ENCODE data around the gene NOS3.
"Not testable (repeated sequence)": the region's sequence is repeated elsewhere in the genome, so short reads cannot be mapped to it uniquely, and the experiment has no call there.

Gene NOS3

DNA sequence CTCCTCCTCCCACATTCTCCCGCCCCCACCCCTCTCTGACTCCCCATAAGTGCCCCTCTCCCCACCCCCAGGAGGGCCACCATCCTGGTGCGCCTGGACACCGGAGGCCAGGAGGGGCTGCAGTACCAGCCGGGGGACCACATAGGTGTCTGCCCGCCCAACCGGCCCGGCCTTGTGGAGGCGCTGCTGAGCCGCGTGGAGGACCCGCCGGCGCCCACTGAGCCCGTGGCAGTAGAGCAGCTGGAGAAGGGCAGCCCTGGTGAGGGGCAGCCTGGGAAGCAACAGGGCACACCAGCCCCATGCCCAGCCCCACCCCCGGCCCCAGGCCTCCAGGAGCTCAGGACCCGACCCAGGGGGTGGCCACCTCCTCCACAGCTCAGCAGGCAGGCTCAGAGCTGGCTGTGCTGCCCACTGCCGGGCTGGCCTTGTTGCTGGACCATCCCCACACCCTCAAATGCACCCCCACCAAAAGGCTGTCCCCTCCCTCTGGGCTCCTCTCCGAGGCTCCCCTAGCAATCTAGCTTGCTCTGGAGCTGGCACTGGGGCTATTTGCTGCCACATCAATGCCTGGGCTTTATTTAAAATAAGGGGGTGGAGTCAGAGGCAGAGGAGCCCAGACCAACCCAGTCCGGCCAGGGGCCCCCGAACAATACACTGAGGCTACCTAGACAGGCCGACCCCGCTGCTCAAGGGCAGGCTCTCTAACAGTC is 18.7 kb downstream of the NOS3 start:
- Mint-ChIP-seq H3K9me3 (no peaks in the 10 kb centered on the region), H3K36me3 (ENCODE audit: low read depth) (no peaks in the 10 kb centered on the region), H3K4me3 (no peak overlapping the region), H3K4me1 (ENCODE audit: low read depth) (peaks cover 61% of the 10 kb centered on the region), H3K27me3 (no peaks in the 10 kb centered on the region), H3K27ac (no peak overlapping the region)

DNA sequence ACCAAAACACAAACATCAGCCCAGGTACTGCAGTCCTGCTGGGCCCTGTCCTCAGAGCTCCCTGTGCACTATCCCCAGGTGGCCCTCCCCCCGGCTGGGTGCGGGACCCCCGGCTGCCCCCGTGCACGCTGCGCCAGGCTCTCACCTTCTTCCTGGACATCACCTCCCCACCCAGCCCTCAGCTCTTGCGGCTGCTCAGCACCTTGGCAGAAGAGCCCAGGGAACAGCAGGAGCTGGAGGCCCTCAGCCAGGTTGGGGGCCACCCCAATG is 19.2 kb downstream of the NOS3 start:
- Mint-ChIP-seq H3K9me3 (no peaks in the 10 kb centered on the region), H3K27me3 (no peaks in the 10 kb centered on the region), H3K27ac (no peak overlapping the region), H3K4me1 (ENCODE audit: low read depth) (peaks cover 65% of the 10 kb centered on the region), H3K36me3 (ENCODE audit: low read depth) (no peaks in the 10 kb centered on the region), H3K4me3 (no peak overlapping the region)

DNA sequence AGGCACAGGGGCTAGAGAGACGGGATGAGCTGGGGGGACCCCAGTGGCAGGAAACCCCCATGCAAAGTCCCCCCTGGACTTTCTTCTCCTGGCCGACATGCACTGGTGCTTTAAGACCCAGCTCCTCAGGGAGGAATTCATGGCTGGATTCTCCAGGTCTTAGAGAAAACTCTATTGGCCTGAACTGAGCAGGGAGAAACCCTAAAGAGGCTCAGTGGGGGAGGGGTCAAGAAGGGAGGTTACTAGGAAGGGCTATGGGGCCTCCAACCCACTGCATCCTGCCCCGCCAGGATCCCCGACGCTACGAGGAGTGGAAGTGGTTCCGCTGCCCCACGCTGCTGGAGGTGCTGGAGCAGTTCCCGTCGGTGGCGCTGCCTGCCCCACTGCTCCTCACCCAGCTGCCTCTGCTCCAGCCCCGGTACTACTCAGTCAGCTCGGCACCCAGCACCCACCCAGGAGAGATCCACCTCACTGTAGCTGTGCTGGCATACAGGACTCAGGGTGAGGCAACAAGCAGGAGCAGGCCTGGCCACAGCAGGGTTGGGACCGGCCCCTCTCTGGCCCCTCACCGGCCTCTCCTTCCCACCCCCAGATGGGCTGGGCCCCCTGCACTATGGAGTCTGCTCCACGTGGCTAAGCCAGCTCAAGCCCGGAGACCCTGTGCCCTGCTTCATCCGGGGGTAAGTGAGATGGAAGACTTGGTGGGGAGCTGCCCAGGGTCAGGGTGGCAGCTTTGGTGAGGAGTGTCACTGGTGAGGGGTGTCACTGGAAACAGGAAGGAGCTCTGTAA is 19.7 kb downstream of the NOS3 start:
- no peaks in the 10 kb centered on the region for H3K27me3 Mint-ChIP-seq
- H3K36me3 Mint-ChIP-seq (ENCODE audit: low read depth) = no peaks in the 10 kb centered on the region
- H3K9me3 Mint-ChIP-seq = no peaks in the 10 kb centered on the region
- H3K4me3 Mint-ChIP-seq = peak overlapping the region; percentile 54
- peaks cover 71% of the 10 kb centered on the region for H3K4me1 Mint-ChIP-seq (ENCODE audit: low read depth)
- H3K27ac Mint-ChIP-seq = peak overlapping the region; percentile 31

DNA sequence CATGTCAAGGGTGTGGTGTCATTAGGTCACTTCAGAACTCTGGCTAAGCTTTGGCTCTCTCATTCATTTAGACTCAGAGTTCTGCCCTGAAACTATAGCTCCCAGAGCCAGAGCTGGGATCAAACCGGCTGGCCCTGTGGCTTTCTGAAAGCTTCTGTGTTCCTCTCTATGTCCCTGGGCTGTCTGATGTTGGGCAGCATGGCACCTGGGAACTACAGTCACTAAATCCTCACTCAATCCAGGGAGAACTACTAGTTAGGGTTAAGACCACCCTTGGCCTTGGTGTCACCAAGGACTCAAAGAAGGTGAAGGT is 20.2 kb downstream of the NOS3 start:
- no peaks in the 10 kb centered on the region for H3K9me3 Mint-ChIP-seq
- H3K36me3 Mint-ChIP-seq (ENCODE audit: low read depth) = no peaks in the 10 kb centered on the region
- H3K27me3 Mint-ChIP-seq = no peaks in the 10 kb centered on the region
- peak overlapping the region; percentile 54 for H3K4me3 Mint-ChIP-seq
- peak overlapping the region; percentile 31 for H3K27ac Mint-ChIP-seq
- H3K4me1 Mint-ChIP-seq (ENCODE audit: low read depth) = peaks cover 73% of the 10 kb centered on the region

DNA sequence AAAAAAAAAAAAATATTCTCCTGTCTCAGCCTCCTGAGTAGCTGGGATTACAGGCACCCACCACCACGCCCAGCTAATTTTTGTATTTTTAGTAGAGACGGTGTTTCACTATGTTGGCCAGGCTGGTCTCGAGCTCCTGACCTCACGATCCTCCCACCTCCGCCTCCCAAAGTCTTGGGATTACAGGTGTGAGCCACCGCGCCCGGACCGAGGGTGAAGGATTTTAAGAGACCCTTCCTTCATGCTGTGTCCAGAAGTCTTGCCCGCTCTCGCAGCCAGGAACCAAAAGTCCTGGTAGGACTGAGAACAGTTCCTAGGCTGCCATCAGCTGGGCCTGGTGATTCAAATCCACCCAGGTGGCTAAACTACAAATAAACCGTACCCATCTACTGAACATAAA is 20.8 kb downstream of the NOS3 start:
- not testable (repeated sequence) for H3K27me3 Mint-ChIP-seq; H3K9me3 Mint-ChIP-seq; H3K36me3 Mint-ChIP-seq (ENCODE audit: low read depth); H3K4me3 Mint-ChIP-seq; H3K27ac Mint-ChIP-seq
- H3K4me1 Mint-ChIP-seq (ENCODE audit: low read depth) = peaks cover 78% of the 10 kb centered on the region

DNA sequence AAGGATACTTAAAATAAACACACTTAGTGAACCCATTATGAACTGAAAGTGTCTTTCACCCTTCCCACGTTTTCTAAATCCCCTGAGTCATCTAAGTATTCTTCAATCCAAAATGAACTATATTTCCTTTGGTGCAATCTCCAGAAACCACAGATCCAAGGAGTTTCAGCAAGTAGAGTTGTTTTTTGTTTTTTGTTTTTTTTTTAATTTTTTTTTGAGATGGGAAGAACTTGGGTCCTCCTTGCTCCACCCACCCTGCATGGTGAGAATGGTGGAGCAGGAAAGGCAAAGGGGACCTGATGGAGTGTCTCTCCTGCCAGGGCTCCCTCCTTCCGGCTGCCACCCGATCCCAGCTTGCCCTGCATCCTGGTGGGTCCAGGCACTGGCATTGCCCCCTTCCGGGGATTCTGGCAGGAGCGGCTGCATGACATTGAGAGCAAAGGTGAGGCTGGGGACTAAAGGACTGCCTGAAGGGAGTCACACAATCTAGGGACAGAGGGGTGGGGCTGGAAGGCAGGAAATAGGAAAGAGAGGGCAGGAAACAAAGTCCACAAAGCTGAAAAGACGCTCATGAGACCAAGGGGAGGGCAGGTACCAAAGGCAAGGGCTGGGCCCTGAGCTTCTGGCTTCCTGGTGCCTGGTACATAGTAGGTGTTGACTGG is 21.3 kb downstream of the NOS3 start:
- peak overlapping the region; percentile 36 for H3K4me3 Mint-ChIP-seq
- H3K27me3 Mint-ChIP-seq = no peaks in the 10 kb centered on the region
- H3K36me3 Mint-ChIP-seq (ENCODE audit: low read depth) = no peaks in the 10 kb centered on the region
- peaks cover 81% of the 10 kb centered on the region for H3K4me1 Mint-ChIP-seq (ENCODE audit: low read depth)
- no peaks in the 10 kb centered on the region for H3K9me3 Mint-ChIP-seq
- H3K27ac Mint-ChIP-seq = peak overlapping the region; percentile 49

DNA sequence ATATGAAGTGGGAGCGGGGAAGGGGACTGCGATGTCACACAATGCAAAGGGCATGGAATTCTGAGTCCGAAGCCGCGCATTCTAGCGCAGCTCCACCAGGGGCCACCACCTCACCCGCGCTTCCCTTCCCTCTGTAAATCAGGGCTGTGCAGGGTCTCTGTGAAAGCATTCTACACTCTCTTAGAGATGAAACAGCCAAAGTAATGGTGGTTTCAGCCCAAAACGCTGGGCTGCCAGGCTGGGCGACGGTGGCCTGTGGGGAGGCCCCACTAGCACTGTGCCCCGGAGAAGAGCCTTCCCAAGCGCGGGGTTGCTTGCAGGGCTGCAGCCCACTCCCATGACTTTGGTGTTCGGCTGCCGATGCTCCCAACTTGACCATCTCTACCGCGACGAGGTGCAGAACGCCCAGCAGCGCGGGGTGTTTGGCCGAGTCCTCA is 22.1 kb downstream of the NOS3 start:
- no peak overlapping the region for H3K27ac Mint-ChIP-seq
- peaks cover 81% of the 10 kb centered on the region for H3K4me1 Mint-ChIP-seq (ENCODE audit: low read depth)
- H3K9me3 Mint-ChIP-seq = no peaks in the 10 kb centered on the region
- no peaks in the 10 kb centered on the region for H3K36me3 Mint-ChIP-seq (ENCODE audit: low read depth)
- no peaks in the 10 kb centered on the region for H3K27me3 Mint-ChIP-seq
- peak overlapping the region; percentile 36 for H3K4me3 Mint-ChIP-seq

DNA sequence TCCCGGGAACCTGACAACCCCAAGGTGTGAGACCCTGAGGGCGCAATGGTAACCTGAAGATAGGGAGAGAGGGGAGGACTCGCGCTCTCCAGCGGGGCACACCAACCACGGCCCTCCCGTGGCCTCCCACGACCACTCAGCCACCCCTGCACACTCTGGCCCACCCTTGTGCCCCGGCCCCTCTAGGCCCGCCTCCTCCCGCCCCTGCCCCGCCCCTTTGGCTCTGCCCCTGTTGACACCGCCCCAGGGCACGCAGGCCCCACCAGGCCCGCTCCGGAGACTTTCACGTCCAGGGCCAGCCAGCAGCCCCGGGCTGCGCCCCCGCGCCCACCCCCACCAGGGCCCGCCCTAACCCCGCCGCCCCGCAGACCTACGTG is 22.5 kb downstream of the NOS3 start:
- Mint-ChIP-seq H3K27me3 (peaks cover 2% of the 10 kb centered on the region), H3K27ac (no peak overlapping the region), H3K9me3 (no peaks in the 10 kb centered on the region), H3K4me3 (peak overlapping the region; percentile 83), H3K36me3 (ENCODE audit: low read depth) (no peaks in the 10 kb centered on the region), H3K4me1 (ENCODE audit: low read depth) (peaks cover 81% of the 10 kb centered on the region)

DNA sequence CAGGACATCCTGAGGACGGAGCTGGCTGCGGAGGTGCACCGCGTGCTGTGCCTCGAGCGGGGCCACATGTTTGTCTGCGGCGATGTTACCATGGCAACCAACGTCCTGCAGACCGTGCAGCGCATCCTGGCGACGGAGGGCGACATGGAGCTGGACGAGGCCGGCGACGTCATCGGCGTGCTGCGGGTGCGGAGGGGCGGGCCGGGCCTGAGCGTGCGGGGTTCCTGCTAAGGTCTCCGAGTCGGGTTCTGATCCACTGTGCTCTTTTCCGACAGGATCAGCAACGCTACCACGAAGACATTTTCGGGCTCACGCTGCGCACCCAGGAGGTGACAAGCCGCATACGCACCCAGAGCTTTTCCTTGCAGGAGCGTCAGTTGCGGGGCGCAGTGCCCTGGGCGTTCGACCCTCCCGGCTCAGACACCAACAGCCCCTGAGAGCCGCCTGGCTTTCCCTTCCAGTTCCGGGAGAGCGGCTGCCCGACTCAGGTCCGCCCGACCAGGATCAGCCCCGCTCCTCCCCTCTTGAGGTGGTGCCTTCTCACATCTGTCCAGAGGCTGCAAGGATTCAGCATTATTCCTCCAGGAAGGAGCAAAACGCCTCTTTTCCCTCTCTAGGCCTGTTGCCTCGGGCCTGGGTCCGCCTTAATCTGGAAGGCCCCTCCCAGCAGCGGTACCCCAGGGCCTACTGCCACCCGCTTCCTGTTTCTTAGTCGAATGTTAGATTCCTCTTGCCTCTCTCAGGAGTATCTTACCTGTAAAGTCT is 23.1 kb downstream of the NOS3 start:
- Mint-ChIP-seq H3K4me1 (ENCODE audit: low read depth) (peaks cover 79% of the 10 kb centered on the region), H3K9me3 (no peaks in the 10 kb centered on the region), H3K36me3 (ENCODE audit: low read depth) (no peaks in the 10 kb centered on the region), H3K27me3 (peaks cover 5% of the 10 kb centered on the region), H3K4me3 (peak overlapping the region; percentile 83), H3K27ac (peak overlapping the region; percentile 82)

DNA sequence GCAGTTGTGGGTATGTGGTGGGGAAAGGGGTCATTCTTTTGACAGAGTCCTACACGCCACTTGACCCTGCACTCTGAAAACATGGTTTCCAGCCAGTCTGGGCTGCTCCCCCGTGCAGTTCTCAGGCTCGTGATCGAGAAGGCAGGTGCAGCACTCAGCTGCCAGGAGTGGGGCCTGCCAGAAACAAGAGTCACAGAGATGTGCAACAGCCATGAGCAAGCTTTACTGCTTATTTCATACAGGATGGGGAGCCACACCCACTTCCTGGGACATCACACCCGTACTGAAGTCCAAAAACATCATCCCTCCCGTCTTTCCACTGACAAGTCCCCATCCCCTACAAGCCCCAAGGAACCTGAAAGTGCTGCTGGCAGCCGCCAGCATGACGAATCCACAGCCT is 24.1 kb downstream of the NOS3 start:
- Mint-ChIP-seq H3K36me3 (ENCODE audit: low read depth) (no peaks in the 10 kb centered on the region), H3K4me1 (ENCODE audit: low read depth) (peaks cover 81% of the 10 kb centered on the region), H3K9me3 (no peaks in the 10 kb centered on the region), H3K27me3 (peaks cover 11% of the 10 kb centered on the region), H3K4me3 (peak overlapping the region; percentile 3), H3K27ac (peak overlapping the region; percentile 82)

DNA sequence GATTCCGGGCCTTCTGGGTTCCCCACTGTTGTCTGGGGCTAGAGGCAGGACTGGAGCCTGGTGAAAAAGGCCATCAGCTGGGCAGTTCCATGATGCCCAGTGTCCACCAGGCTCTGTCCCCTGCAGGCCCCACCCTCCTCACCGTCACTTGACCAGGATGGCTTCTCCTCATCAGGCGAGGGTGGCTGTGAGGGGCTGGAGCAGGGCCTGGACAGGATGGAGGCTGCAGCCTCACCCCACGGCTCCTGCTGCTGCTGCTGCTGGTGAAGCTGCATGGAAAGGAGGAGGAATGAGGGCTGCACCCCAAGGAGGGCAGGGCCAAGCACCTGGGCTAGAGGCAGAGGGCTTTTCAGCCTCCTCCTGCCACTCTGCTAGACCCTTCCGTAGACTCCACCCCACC is 25.1 kb downstream of the NOS3 start:
- Mint-ChIP-seq H3K4me3 (no peak overlapping the region), H3K27me3 (peaks cover 21% of the 10 kb centered on the region), H3K27ac (no peak overlapping the region), H3K9me3 (no peaks in the 10 kb centered on the region), H3K4me1 (ENCODE audit: low read depth) (peaks cover 71% of the 10 kb centered on the region), H3K36me3 (ENCODE audit: low read depth) (no peaks in the 10 kb centered on the region)

DNA sequence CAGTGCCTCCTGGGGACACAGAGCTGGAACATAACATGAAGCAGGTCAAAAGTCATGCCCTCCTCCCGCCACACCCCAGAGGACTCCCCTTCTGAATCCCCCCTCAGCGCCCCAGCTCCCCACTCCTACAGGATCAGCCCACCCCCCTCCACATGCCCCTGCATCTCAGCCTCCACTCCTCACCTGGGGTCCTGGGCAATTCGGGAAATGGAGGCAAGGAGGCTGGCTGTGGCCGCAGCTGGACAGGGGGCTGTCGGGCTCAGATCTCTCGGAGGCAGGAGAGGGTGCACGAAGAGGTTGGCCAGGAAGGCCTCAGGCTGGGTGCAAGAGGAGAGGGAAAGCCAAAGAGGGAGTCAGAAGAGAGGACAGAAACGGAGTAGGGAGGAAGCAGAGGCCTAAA is 25.7 kb downstream of the NOS3 start:
- no peaks in the 10 kb centered on the region for H3K9me3 Mint-ChIP-seq
- H3K27me3 Mint-ChIP-seq = peaks cover 21% of the 10 kb centered on the region
- H3K4me3 Mint-ChIP-seq = peak overlapping the region; percentile 27
- peaks cover 68% of the 10 kb centered on the region for H3K4me1 Mint-ChIP-seq (ENCODE audit: low read depth)
- H3K27ac Mint-ChIP-seq = no peak overlapping the region
- no peaks in the 10 kb centered on the region for H3K36me3 Mint-ChIP-seq (ENCODE audit: low read depth)

DNA sequence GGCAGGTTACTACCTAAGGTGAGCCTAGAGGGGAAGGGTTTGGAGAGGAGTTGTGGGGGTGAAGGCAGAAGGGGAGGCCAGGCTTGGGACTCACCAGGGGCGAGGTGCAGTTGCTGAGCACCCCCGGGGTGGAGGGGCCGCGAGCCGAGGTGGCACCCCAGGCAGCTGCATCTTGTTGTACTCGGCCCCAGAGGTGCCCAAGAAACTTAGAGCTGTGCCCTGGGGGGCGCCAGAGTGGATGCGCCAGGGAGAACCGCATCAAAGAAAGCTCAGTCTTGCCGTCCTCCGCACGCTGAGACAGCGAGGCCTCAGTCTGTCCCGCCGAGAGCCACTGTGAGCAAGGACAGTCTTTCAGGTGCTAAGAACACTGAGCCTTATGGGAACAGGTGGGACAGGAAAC is 26.1 kb downstream of the NOS3 start:
- Mint-ChIP-seq H3K27me3 (peaks cover 21% of the 10 kb centered on the region), H3K4me3 (peak overlapping the region; percentile 80), H3K9me3 (no peaks in the 10 kb centered on the region), H3K27ac (no peak overlapping the region), H3K4me1 (ENCODE audit: low read depth) (peaks cover 63% of the 10 kb centered on the region), H3K36me3 (ENCODE audit: low read depth) (no peaks in the 10 kb centered on the region)

DNA sequence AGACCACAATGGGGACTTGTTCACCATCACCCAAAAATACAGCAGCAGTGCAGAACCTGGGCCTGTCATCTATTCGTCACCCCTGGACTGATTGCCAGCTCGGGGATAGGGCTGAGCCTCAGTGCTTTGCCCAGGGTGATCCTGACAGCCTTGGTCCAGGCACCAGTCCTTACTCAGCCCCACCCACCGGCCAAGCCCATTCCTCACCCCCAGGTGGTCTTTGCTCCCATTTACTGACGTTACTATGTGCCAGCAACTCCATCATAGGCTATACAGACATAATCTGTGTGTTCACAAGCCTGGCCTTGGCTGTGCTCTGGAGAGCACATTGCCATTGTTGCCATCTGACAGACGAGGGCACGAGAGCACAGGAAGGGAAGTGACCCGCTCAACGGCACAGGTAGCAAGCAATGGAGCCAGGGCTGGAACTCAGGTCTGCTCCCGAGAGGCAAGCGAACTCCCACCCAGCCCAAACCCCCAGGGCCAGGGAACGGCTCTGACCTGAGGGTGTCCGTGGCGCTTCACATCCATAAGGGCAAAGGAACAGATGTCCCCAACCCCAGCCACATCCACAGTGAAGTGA is 26.6 kb downstream of the NOS3 start:
- peaks cover 21% of the 10 kb centered on the region for H3K27me3 Mint-ChIP-seq
- peaks cover 58% of the 10 kb centered on the region for H3K4me1 Mint-ChIP-seq (ENCODE audit: low read depth)
- H3K9me3 Mint-ChIP-seq = no peaks in the 10 kb centered on the region
- peak overlapping the region; percentile 80 for H3K4me3 Mint-ChIP-seq
- no peaks in the 10 kb centered on the region for H3K36me3 Mint-ChIP-seq (ENCODE audit: low read depth)
- peak overlapping the region; percentile 88 for H3K27ac Mint-ChIP-seq

Measured in stimulated activated naive CD8-positive, alpha-beta T cell treated with anti-CD3 and anti-CD28 coated beads, Interleukin-15, Interleukin-2, amounts not matched to agents 100 ng/mL and 50 ng/mL, for 24 hours (primary cell).